Measurements from ENCODE around the gene SEC14L5. TPM values are rescaled to one million over a fixed set of nuclear protein-coding genes. Genes with fewer than 3 reads are reported as not detected.

Gene SEC14L5
- total RNA-seq, 1 donor from 2014 or later: not detected

DNA sequence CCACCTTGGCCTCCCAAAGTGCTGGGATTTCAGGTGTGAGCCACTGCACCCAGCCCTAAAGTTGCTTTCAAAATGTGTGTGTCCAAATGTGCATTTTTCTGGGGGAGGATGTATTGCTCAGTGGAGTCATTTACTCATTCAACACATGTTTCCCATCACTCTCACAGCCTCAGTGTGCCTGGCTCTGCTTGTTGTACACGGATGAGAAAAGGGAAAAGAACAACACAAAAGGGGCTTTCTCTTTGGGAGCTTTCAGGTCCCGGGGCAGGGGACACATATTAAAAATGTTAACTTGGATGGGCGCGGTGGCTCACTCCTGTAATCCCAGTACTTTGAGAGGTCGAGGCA lies 19.5 kb upstream of the SEC14L5 start:
- DNase-seq (ENCODE audit: extremely low spot score, unreplicated experiment): no peak
- Mint-ChIP-seq H3K9me3 (ENCODE audit: unreplicated experiment) (no peaks in the 10 kb centered on the region), H3K36me3 (ENCODE audit: unreplicated experiment) (no peaks in the 10 kb centered on the region), H3K27ac (ENCODE audit: unreplicated experiment) (no peak overlapping the region), H3K4me1 (ENCODE audit: unreplicated experiment) (peaks cover 31% of the 10 kb centered on the region), H3K4me3 (ENCODE audit: unreplicated experiment) (no peak overlapping the region), H3K27me3 (ENCODE audit: unreplicated experiment) (peaks cover 2% of the 10 kb centered on the region)
- TF ChIP-seq, protein P1, sequence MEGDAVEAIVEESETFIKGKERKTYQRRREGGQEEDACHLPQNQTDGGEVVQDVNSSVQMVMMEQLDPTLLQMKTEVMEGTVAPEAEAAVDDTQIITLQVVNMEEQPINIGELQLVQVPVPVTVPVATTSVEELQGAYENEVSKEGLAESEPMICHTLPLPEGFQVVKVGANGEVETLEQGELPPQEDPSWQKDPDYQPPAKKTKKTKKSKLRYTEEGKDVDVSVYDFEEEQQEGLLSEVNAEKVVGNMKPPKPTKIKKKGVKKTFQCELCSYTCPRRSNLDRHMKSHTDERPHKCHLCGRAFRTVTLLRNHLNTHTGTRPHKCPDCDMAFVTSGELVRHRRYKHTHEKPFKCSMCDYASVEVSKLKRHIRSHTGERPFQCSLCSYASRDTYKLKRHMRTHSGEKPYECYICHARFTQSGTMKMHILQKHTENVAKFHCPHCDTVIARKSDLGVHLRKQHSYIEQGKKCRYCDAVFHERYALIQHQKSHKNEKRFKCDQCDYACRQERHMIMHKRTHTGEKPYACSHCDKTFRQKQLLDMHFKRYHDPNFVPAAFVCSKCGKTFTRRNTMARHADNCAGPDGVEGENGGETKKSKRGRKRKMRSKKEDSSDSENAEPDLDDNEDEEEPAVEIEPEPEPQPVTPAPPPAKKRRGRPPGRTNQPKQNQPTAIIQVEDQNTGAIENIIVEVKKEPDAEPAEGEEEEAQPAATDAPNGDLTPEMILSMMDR (IDR thresholded peaks at IDR 0.05): no peak

DNA sequence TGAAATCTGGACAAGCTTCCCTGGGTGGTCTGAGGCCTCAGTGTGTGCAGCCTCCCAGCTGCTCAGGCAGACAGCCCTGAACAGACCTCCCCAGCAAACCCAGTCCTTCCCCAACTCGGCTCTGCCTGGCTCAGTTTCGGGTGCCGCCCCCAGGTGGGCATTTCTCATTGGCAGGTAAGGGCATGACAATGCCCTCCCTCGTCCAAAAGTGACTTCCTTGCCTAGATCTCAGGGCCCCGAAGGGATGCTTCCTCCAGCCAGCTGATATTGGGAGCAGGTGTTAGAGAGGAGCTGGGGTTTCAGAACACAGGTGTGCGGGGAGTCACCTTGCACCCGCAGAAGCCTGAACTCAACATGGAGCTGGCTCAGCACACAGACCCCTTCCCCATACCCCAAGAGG lies 17.4 kb upstream of the SEC14L5 start:
- DNase-seq (ENCODE audit: extremely low spot score, unreplicated experiment): no peak
- Mint-ChIP-seq H3K4me3 (ENCODE audit: unreplicated experiment) (no peak overlapping the region), H3K36me3 (ENCODE audit: unreplicated experiment) (no peaks in the 10 kb centered on the region), H3K9me3 (ENCODE audit: unreplicated experiment) (no peaks in the 10 kb centered on the region), H3K27me3 (ENCODE audit: unreplicated experiment) (no peaks in the 10 kb centered on the region), H3K27ac (ENCODE audit: unreplicated experiment) (no peak overlapping the region), H3K4me1 (ENCODE audit: unreplicated experiment) (peaks cover 44% of the 10 kb centered on the region)
- TF ChIP-seq, protein P1 (IDR thresholded peaks at IDR 0.05): no peak

DNA sequence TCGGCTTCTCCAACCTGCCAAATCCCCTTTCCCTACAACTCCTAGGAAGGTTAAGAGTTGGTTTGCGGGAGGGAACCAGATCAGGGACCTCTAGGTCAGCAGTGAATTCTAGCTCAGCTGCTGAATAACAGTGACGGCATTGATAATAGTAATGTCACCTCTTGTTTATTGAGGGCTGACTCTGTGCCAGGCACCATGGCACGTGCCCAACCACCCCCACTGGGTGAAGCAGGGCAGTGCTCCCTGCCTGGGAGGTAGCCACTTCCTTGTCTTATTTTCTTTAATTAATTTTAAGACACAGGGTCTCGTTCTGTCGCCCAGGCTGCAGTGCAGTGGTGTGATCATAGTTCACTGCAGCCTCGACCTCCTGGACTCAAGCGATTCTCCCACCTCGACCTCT lies 15.6 kb upstream of the SEC14L5 start:
- Mint-ChIP-seq H3K4me1 (ENCODE audit: unreplicated experiment) (peaks cover 51% of the 10 kb centered on the region), H3K4me3 (ENCODE audit: unreplicated experiment) (peak overlapping the region; percentile 47), H3K27ac (ENCODE audit: unreplicated experiment) (peak overlapping the region; percentile 99), H3K36me3 (ENCODE audit: unreplicated experiment) (no peaks in the 10 kb centered on the region), H3K27me3 (ENCODE audit: unreplicated experiment) (no peaks in the 10 kb centered on the region), H3K9me3 (ENCODE audit: unreplicated experiment) (no peaks in the 10 kb centered on the region)
- no peak for DNase-seq (ENCODE audit: extremely low spot score, unreplicated experiment)
- TF ChIP-seq, protein P1 (IDR thresholded peaks at IDR 0.05): no peak

DNA sequence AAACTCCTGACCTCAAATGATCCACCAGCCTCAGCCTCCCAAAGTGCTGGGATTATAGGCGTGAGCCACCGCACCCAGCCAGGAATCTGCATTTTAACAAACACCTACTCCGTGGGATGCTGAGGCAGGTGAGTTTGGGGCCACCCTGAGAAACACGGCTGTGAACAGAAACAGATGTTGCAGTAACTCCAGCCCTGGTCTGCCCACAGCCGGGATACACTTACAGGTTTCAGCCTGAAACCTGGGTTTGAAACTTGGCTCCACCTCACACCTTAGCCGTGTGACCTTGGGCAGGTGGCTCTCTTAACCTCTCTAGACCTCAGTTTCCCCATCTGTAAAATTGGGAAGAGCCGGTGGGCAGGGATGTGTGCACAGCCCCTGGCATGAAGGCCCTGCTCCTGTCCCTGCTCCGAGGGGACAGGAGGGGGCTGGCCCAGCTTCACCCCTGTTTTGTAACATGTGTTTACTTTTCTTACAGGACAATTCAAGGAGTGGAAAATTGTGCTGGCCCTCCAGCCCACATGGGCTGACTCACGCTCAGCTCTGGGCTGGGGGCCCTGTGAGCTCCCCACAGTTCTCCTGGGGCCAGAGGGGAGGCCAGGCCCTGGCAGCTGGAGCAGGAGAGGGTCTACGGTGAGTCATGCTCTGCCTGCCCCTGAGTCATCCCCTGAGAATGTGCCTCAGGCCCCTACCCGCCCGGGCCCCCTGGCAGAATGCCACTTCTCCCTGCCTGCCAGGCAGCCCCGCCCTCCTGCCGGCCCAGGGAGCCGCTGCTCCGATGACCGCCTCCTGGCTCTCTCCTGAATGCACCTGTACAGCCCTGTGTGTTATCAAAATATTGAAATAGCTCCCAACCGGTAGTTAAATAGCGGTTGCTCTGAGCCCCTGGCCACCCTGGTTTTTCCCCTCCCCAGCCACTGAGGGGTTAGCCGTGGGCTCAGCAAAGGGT lies 13.5 kb upstream of the SEC14L5 start:
- Mint-ChIP-seq H3K4me3 (ENCODE audit: unreplicated experiment) (peak overlapping the region; percentile 61), H3K36me3 (ENCODE audit: unreplicated experiment) (no peaks in the 10 kb centered on the region), H3K4me1 (ENCODE audit: unreplicated experiment) (peaks cover 61% of the 10 kb centered on the region), H3K27ac (ENCODE audit: unreplicated experiment) (peak overlapping the region; percentile 99), H3K27me3 (ENCODE audit: unreplicated experiment) (no peaks in the 10 kb centered on the region), H3K9me3 (ENCODE audit: unreplicated experiment) (no peaks in the 10 kb centered on the region)
- TF ChIP-seq, protein P1 (IDR thresholded peaks at IDR 0.05): no peak
- DNase-seq (ENCODE audit: extremely low spot score, unreplicated experiment): peak; percentile 99

Data from osteocyte (in vitro differentiated cells).